Smooth muscle cell (in vitro differentiated cells): ENCODE measurements around the gene MIXL1. TPM values are rescaled to one million over a fixed set of nuclear protein-coding genes. Genes with fewer than 3 reads are reported as not detected.

Source experiments
- DNase-seq: peaks from one replicate; lab custom pipeline; 2025; ENCODE audit not compliant: unreplicated experiment; lab: John Stamatoyannopoulos, UW
- H2AFZ ChIP-seq: fragments of 200-600 bp; sonication (generic); 2 replicates; pipeline ENCODE4 v1.6.0; 2016; ENCODE audit warnings: antibody characterized with exemption, low read depth, mild to moderate bottlenecking
- H3F3A ChIP-seq: fragments of 200-600 bp; sonication (generic); 2 replicates; pipeline ENCODE4 v1.6.0; 2017; ENCODE audit warnings: antibody characterized with exemption, low read depth
- H3K27ac ChIP-seq: fragments of 200-600 bp; sonication (generic); 2 replicates; pipeline ENCODE4 v1.5.1; 2016; ENCODE audit warnings: low read depth, mild to moderate bottlenecking
- H3K27me3 ChIP-seq: fragments of 200-600 bp; sonication (generic); 2 replicates; pipeline ENCODE4 v1.6.1; 2016; ENCODE audit warnings: low read depth, mild to moderate bottlenecking
- H3K36me3 ChIP-seq: fragments of 200-600 bp; sonication (generic); 2 replicates; pipeline ENCODE4 v1.5.1; 2016; ENCODE audit warnings: low read depth
- H3K4me1 ChIP-seq: fragments of 200-600 bp; sonication (generic); 2 replicates; pipeline ENCODE4 v1.5.1; 2016; ENCODE audit warnings: low read depth
- H3K4me2 ChIP-seq: fragments of 200-600 bp; sonication (generic); 2 replicates; pipeline ENCODE4 v1.6.0; 2016; ENCODE audit warnings: mild to moderate bottlenecking
- H3K4me3 ChIP-seq: fragments of 200-600 bp; sonication (generic); 2 replicates; pipeline ENCODE4 v1.5.1; 2016; ENCODE audit warnings: mild to moderate bottlenecking
- H3K79me2 ChIP-seq: fragments of 200-600 bp; sonication (generic); 2 replicates; pipeline ENCODE4 v1.6.0; 2016; ENCODE audit warnings: low read depth, mild to moderate bottlenecking
- H3K9ac ChIP-seq: fragments of 200-600 bp; sonication (generic); 2 replicates; pipeline ENCODE4 v1.6.0; 2016; ENCODE audit warnings: low read depth
- H3K9me3 ChIP-seq: fragments of 200-600 bp; sonication (generic); replicated peaks from 2 replicates; pipeline ENCODE4 v1.5.1; 2016; ENCODE audit warnings: low read depth
- H4K20me1 ChIP-seq: fragments of 200-600 bp; sonication (generic); 2 replicates; pipeline ENCODE4 v1.6.0; 2016; ENCODE audit warnings: low read depth
- WGBS: methylation state at CpG from one replicate; pipeline ENCODE4 v1.1.7; 2016; ENCODE audit warnings: low lambda C conversion rate; 5-methylcytosine and 5-hydroxymethylcytosine counted together
- polyA plus RNA-seq: library from polyadenylated mRNA; unstranded; fragments of >200 nt; fragmentation: Nextera tagmentation; extraction: Ambion mirVana; gene quantifications from 2 replicates; pipeline ENCODE4 v1.2.1, GENCODE V29; 2016
- total RNA-seq: library from RNA; depleted of rRNA; stranded (reverse); fragments of >200 nt; gene quantifications from 2 replicates; pipeline ENCODE4 v1.2.3, GENCODE V29; 2014
- TF ChIP-seq, protein P1 (sequence below): fragments of 200-600 bp; sonication (generic); IDR thresholded peaks from 2 replicates; pipeline ENCODE4 v1.5.1; 2017; ENCODE audit warnings: borderline replicate concordance, mild to moderate bottlenecking, antibody characterized with exemption; ENCODE audit not compliant: insufficient read depth, poor library complexity, severe bottlenecking

The MIXL1 gene
- total and polyA plus RNA-seq, 2 experiments from 2014 or later = 0.04 to 0.27 TPM

GRCh38 chr1:226204198-226204597, 19.3 kb upstream of the MIXL1 start:
- Histone ChIP-seq H3K79me2 (no peaks in the 10 kb centered on the region), H3K9ac (no peak overlapping the region), H3K27me3 (no peaks in the 10 kb centered on the region), H3K4me3 (no peak overlapping the region), H3K9me3 (no peaks in the 10 kb centered on the region), H3F3A (no peaks in the 10 kb centered on the region), H3K27ac (no peak overlapping the region), H4K20me1 (no peaks in the 10 kb centered on the region), H3K36me3 (no peaks in the 10 kb centered on the region), H3K4me2 (no peak overlapping the region), H2AFZ (no peak overlapping the region), H3K4me1 (no peaks in the 10 kb centered on the region)
- no peak for DNase-seq
- TF ChIP-seq, protein P1, sequence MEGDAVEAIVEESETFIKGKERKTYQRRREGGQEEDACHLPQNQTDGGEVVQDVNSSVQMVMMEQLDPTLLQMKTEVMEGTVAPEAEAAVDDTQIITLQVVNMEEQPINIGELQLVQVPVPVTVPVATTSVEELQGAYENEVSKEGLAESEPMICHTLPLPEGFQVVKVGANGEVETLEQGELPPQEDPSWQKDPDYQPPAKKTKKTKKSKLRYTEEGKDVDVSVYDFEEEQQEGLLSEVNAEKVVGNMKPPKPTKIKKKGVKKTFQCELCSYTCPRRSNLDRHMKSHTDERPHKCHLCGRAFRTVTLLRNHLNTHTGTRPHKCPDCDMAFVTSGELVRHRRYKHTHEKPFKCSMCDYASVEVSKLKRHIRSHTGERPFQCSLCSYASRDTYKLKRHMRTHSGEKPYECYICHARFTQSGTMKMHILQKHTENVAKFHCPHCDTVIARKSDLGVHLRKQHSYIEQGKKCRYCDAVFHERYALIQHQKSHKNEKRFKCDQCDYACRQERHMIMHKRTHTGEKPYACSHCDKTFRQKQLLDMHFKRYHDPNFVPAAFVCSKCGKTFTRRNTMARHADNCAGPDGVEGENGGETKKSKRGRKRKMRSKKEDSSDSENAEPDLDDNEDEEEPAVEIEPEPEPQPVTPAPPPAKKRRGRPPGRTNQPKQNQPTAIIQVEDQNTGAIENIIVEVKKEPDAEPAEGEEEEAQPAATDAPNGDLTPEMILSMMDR = no peak

- DNase-seq = no peak
- Histone ChIP-seq H3K4me2 (no peak overlapping the region), H4K20me1 (no peaks in the 10 kb centered on the region), H2AFZ (no peak overlapping the region), H3F3A (no peaks in the 10 kb centered on the region), H3K27me3 (no peaks in the 10 kb centered on the region), H3K36me3 (no peaks in the 10 kb centered on the region), H3K27ac (no peak overlapping the region), H3K4me3 (no peak overlapping the region), H3K9me3 (no peaks in the 10 kb centered on the region), H3K4me1 (no peaks in the 10 kb centered on the region), H3K79me2 (no peaks in the 10 kb centered on the region), H3K9ac (no peak overlapping the region)
- 97% methylated on average over 5 of the region's 5 CpGs for WGBS
- TF ChIP-seq, protein P1 = no peak
Observed at GRCh38 chr1:226207048-226207447, 16.4 kb upstream of the MIXL1 start.

GRCh38 chr1:226209307-226210059, 14.0 kb upstream of the MIXL1 start:
- Histone ChIP-seq H3K27ac (no peak overlapping the region), H2AFZ (no peak overlapping the region), H4K20me1 (no peaks in the 10 kb centered on the region), H3K9me3 (no peaks in the 10 kb centered on the region), H3K9ac (no peak overlapping the region), H3K4me1 (no peaks in the 10 kb centered on the region), H3K4me3 (no peak overlapping the region), H3K36me3 (no peaks in the 10 kb centered on the region), H3K79me2 (no peaks in the 10 kb centered on the region), H3F3A (no peaks in the 10 kb centered on the region), H3K4me2 (no peak overlapping the region), H3K27me3 (no peaks in the 10 kb centered on the region)
- no peak for DNase-seq
- TF ChIP-seq, protein P1 = no peak
- 86% methylated on average over 17 of the region's 17 CpGs for WGBS
